Fibroblast of skin of scalp (primary cell): ENCODE results near the gene MINDY2. TPM values are rescaled to one million over a fixed set of nuclear protein-coding genes. Genes with fewer than 3 reads are reported as not detected.

ENCODE experiments used
- DNase-seq: peaks from one replicate; pipeline ENCODE4 v3.0.0-alpha.2; 2013
- polyA plus RNA-seq, 2 experiments: library from polyadenylated mRNA; unstranded; fragments of 120-200 nt; gene quantifications; one replicate each; pipeline ENCODE4 v1.2.1, GENCODE V29; 2013; ENCODE audit not compliant: insufficient read length in 2 of 2

The MINDY2 gene, protein sequence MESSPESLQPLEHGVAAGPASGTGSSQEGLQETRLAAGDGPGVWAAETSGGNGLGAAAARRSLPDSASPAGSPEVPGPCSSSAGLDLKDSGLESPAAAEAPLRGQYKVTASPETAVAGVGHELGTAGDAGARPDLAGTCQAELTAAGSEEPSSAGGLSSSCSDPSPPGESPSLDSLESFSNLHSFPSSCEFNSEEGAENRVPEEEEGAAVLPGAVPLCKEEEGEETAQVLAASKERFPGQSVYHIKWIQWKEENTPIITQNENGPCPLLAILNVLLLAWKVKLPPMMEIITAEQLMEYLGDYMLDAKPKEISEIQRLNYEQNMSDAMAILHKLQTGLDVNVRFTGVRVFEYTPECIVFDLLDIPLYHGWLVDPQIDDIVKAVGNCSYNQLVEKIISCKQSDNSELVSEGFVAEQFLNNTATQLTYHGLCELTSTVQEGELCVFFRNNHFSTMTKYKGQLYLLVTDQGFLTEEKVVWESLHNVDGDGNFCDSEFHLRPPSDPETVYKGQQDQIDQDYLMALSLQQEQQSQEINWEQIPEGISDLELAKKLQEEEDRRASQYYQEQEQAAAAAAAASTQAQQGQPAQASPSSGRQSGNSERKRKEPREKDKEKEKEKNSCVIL
- 14.2 TPM for polyA plus RNA-seq (2013, experiment 1 of 2; ENCODE audit: insufficient read length)
- 17.0 TPM for polyA plus RNA-seq (2013, experiment 2 of 2; ENCODE audit: insufficient read length)

- peak; percentile 99 for DNase-seq
These were observed at the start of gene MINDY2 for GRCh38 chr15:58770857-58771620. Gene MINDY2 (plus strand): TSS chr15:58771302. CDS start chr15:58771396, 94 bp downstream.

DNA sequence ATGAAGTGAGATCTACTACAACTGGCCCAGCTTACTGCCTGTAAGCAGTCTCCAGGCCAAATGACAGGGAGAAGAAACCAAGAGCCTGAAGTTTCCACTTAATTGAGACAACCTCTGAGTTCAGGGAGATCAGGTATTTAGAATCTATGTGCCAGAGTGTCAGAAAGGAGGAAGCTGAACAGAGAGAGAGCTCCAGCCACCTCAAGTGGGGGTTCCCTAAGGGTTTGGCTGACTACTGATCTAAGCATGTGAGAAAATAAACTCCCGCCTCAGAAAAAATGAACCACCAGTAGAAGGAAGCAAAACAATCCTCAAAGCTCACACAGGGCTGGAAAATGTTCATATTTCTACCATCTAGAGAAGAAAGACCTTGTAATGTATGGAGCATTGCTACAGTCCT is 46.6 kb upstream of the MINDY2 start:
- peak; percentile 82 for DNase-seq

DNA sequence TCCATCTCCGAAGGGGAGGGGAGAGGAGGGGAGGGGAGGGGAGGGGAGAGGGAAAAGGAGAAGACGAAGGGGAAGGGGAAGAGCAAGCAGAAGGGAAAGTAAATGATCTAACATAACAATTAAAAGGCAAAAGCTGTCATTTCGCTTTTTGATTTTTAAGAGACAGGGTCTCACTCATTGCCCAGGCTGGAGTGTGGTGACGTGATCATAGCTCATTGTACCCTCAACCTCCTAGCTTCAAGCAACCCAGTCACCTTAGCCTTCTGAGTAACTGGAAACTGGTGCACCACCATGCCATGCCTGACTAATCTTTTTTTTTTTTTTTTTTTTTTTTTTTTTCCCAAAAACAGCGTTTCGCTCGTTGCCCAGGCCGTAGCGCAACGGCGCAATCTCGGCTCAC is 44.2 kb upstream of the MINDY2 start:
- DNase-seq, result no peak

GRCh38 chr15:58731756-58732535 is 39.2 kb upstream of the MINDY2 start:
- peak; percentile 58 for DNase-seq

GRCh38 chr15:58732625-58733363 is 38.3 kb upstream of the MINDY2 start:
- no peak for DNase-seq

- DNase-seq, result no peak
These were observed 36.2 kb upstream of the MINDY2 start for GRCh38 chr15:58734859-58735258.

DNA sequence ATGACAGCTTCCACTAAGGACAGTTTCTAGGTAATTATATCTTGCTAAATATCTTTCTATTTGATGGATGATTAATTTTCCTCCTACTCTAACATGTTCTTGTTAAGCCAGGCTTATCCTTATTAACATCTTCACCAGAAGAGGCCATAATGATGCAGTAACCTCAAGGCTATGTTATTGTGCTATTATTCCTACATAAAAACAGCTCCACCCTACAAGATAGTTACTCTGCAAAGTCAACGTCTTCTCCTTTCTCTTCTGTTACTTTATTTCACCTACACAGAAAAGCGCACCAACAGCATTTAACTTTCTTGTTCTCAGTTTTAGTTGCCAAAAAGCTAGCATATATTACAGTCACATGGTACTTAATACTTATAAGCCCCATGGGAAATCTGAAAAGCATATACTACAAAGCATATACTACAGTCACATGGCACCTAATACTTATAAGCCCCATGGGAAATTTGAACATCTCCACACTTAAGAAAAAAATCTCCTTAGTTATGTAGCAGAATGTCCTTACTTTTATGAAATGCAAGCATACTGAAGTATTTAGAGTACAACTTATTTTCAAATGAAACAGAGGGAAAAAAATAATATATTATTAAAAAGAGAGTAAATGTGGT is 35.0 kb upstream of the MINDY2 start:
- DNase-seq, result no peak

DNA sequence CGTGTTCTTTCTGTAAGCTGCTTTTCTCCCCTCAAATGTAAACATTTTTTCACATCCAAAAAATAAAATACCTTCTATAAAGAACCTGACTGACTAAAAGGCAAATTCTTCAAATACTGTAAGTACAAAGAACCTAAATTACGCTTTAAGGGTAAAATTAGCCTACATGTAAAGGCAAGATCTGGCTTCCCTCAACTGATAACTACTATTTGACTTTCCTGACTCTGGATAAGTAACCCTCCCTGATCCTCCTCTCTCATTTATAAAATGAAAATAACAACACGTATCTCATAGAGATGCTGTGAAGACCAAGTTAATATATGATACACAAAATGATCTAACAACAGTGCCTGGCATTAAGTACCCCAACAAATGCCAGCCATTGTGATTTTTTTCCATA is 33.8 kb upstream of the MINDY2 start:
- no peak for DNase-seq

- DNase-seq, result peak; percentile 23
These were observed 32.9 kb upstream of the MINDY2 start for GRCh38 chr15:58738046-58738707.

DNA sequence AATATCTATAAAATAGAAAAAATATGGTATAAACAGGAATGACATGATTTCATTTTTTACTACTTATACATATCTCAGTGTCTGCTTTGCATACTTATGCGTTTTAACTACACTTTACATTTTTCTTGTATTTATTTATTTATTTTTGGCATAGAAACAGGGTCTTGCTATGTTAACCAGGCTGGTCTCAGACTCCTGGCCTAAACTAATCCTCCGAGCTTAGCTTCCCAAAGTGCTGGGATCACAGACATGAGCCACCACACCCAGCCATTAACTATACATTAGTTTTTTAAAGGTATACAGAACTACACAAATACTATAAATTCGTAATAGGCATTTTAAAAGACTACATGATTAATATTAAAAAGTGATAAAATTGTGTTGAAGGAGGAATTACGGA is 30.7 kb upstream of the MINDY2 start:
- no peak for DNase-seq

- DNase-seq, result no peak
These were observed 30.1 kb upstream of the MINDY2 start for GRCh38 chr15:58741032-58741431.

DNA sequence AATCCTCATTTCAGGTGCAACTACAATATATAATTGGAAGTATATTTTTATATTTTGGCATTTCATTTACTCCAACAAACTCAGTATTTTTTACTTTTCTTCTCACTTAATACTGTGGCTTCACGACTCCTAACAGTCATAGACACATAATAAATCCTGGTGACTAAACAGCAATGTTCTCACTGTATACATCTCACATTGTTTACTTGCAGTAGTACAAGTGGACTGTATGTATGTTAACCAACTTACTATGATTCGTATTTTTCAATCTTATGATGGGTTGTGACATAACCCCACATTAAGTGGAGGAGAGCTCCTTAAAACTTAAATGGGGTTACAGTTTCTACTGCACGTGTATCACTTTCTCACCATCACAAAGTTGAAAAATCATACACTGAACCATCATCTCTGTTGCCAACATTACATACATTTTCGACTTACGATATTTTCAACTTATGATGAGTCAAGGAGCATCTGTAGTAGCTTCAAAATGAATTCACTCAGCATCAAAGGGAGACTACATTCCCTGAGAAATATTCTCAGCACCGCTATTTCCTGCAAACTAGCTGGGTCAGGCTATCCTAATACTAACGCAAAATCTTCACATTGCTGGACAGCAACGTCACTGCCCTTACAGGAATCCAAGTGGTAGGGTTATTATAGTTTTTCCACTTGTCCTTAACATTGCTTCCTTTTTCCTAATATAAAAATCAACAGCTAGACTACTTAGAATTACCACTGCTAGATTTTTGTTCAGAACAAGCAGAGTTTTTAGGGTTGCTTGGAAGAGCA is 28.9 kb upstream of the MINDY2 start:
- peak; percentile 81 for DNase-seq

DNA sequence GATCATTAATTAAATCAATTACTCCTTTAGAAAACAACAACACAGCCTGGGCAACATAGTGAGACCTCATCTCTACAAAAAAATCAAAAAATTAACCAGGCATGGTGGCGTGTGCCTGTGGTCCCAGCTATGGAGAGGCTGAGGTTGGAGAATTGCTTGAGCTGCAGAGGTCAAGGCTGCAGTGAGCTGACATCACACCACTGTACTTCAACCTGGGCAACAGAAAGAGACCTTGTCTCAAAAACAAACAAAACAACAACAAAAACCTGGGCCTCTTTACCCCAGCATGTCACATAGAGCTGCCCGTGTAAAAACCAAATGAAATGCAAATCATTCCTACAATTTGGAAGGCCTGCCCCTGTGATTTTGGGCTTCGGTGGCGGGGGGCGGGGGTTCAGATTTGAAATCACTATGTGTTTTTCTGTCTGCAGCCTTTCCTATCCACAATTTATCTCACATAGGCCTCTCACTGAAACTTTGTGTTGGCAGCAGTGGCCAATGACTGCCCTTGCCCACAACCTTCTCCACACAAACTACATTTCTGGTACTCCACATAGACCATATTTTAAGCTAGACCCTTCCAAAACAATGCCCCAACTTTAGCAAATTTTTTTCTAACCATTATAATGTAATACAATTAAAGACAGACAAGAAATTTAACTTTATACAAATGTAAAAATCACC is 28.1 kb upstream of the MINDY2 start:
- DNase-seq, result no peak

GRCh38 chr15:58746174-58746573 is 24.9 kb upstream of the MINDY2 start:
- no peak for DNase-seq

DNA sequence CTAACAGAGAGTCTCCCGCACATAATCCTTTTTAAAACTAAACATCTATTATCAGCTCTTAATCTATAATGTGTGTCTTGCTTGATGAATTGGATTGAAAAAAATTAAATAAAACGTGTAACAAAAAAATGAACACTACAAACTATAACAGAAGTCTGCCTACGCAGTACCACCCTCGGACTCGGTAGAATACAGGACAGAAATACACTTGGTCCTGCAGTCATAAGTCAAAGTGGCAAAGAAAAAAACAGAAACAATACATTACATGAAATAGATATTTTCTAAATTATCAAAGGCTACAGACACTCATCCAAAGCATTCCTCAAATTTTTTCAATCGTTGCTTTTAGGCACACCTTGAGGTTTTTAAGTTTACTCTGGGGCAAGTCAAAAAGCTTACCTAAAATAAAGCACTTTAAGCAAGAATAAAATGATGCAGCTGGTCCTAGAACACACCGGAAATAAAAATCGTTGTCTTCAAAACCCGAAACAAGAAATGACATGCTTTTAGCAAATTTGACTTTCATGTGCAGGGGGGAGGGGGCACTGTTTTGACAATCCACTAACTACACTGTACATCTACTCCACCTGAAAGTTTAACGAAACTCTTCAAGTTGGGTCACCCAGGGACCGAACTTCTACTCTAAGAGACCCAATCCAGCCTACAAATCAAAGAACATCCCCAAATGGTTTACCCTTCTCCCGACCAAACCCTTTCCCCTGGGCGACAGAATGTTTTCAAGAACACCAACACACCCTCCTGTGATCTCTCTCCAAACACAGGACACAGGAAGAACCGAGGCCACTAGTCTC is 22.9 kb upstream of the MINDY2 start:
- no peak for DNase-seq

- peak; percentile 46 for DNase-seq
These were observed 22.1 kb upstream of the MINDY2 start for GRCh38 chr15:58748852-58749531.

DNA sequence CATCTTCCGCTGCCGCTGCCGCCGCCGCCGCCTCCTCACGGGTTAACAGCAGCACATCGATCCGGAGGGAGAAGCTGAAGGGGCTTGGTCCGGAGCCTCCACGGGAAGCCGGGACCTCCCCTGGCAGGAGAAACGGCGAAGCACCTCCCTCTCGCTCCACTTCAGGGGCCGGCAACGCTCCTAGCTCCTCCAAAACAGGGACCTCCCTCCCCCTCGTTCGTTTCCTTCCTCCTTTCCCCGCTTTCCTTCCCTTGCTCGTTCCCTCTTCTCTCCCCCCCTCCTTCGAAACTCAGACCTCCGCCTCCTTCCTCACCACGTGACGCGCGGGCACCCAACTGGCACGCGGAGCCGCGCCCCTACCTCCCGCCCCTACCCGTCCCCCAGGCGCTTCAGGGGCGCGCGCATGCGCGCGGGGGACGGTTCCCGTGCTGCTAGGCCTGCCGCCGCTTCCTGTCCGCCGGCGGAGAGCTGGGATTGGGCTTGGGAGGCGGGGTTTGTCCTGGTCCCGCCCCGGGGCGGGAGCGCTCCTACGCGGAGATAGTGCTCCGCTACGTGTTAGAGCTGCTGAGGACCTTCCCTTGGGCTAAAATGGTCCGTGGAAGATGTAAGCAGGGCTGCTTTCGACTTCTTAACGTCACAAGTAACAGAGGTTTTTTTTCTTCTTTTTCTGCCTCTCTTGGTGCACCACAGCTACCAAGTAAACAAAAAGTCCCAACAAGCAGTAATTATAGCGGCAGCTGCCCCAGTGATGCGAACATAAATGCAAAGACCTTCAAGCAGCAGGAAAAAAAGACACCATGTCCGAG is 21.4 kb upstream of the MINDY2 start, which contains the start of gene ADAM10:
Gene ADAM10, minus strand, starts transcription at position 176 of the 806 bp plus-strand sequence. Its CDS starts 173 bp downstream, at position 3.
- peak; percentile 100 for DNase-seq
